Testis (tissue), 3 donors: ENCODE measurements around the gene LRRC27. TPM values are rescaled to one million over a fixed set of nuclear protein-coding genes. Genes with fewer than 3 reads are reported as not detected.

Experiments
- DNase-seq: peaks from one replicate; pipeline ENCODE4 v3.0.0-alpha.2; 2019
- H3K27ac ChIP-seq, 2 donors: fragments of 200-600 bp; sonication (generic); one replicate each; pipeline ENCODE4 v1.5.1; 2019
- H3K27me3 ChIP-seq: fragments of 200-600 bp; sonication (generic); one replicate; pipeline ENCODE4 v1.5.1; 2019
- H3K36me3 ChIP-seq: fragments of 200-600 bp; sonication (generic); one replicate; pipeline ENCODE4 v1.5.1; 2017; ENCODE audit warnings: low read depth; ENCODE audit errors: missing control alignments
- H3K4me1 ChIP-seq: fragments of 200-600 bp; sonication (generic); one replicate; pipeline ENCODE4 v1.5.1; 2019
- H3K4me3 ChIP-seq, 2 donors: fragments of 200-600 bp; sonication (generic); one replicate each; pipeline ENCODE4 v1.5.1; 2017 to 2019
- H3K9me3 ChIP-seq: fragments of 200-600 bp; sonication (generic); one replicate; pipeline ENCODE4 v1.5.1; 2017
- POLR2A ChIP-seq: fragments of 450-650 bp; IDR thresholded peaks from one replicate; pipeline ENCODE4 v1.6.1; 2017; ENCODE audit warnings: antibody characterized with exemption, mild to moderate bottlenecking, moderate library complexity
- WGBS, 2 donors: methylation state at CpG; one replicate each; pipeline ENCODE4 v1.1.5; 2018; 5-methylcytosine and 5-hydroxymethylcytosine counted together
- intact Hi-C: fragments of 100-400 bp; cut with DNase I; formaldehyde crosslinking; loops from one replicate; pipeline ENCODE4 v1.15.1; 2023; ENCODE audit warnings: low total_unique reads
- polyA plus RNA-seq: library from polyadenylated mRNA; stranded (reverse); fragments of 350-450 nt; fragmentation: Illumina TruSeq; extraction: RNeasy Lipid Tissue Mini Kit (QIAGEN cat#74804); gene quantifications from one replicate; pipeline ENCODE4 v1.2.3, GENCODE V29; 2014; ENCODE audit warnings: low read depth, low replicate concordance; ENCODE audit not compliant: insufficient read depth
- total RNA-seq, 2 donors: library from RNA; depleted of rRNA; stranded (reverse); fragments of >200 nt; gene quantifications; one replicate each; pipeline ENCODE4 v1.2.3, GENCODE V29; 2016
- TF ChIP-seq, protein P1 (sequence below), 3 experiments: fragments of 450-650 bp in 2 of 3; fragments of 200-600 bp in 1 of 3; sonication (generic) in 1 of 3; IDR thresholded peaks; one replicate each; pipeline ENCODE4 v1.5.1; 2016 to 2019; ENCODE audit warnings: antibody characterized with exemption in 3 of 3, mild to moderate bottlenecking in 2 of 3, moderate library complexity in 1 of 3

Gene LRRC27
- total and polyA plus RNA-seq, 3 donors from 2014 or later, result 49.4 to 164 (median 110) TPM

DNA sequence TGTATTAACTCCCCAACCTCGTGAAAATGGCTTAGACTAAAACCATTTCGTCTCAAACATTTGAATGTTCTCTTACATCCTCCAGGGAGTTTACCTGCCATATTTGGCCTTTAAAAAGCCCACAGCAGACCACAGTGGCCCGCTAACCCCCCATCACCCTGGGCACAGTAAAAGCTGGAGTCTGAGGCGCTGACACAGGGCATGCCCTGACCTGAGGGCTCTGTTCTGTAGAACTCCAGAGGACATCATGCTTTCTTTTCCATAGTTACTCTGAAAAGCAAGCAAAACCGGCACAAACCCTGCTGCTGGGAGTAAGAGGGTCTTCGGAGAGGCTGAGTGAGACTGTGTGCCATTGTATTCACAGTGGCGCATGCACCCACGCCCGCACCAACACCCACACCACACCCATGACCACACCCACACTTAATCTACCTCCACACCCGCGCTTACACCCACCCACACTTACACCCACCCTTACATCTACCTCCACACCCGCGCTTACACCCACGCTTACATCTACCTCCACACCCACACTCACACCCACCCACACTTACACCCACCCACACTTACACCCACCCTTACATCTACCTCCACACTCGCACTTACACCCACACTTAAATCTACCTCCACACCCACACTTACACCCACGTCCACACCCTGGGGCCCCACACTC is 32.1 kb downstream of the LRRC27 start:
- TF ChIP-seq POLR2A, result no peak
- TF ChIP-seq, protein P1, sequence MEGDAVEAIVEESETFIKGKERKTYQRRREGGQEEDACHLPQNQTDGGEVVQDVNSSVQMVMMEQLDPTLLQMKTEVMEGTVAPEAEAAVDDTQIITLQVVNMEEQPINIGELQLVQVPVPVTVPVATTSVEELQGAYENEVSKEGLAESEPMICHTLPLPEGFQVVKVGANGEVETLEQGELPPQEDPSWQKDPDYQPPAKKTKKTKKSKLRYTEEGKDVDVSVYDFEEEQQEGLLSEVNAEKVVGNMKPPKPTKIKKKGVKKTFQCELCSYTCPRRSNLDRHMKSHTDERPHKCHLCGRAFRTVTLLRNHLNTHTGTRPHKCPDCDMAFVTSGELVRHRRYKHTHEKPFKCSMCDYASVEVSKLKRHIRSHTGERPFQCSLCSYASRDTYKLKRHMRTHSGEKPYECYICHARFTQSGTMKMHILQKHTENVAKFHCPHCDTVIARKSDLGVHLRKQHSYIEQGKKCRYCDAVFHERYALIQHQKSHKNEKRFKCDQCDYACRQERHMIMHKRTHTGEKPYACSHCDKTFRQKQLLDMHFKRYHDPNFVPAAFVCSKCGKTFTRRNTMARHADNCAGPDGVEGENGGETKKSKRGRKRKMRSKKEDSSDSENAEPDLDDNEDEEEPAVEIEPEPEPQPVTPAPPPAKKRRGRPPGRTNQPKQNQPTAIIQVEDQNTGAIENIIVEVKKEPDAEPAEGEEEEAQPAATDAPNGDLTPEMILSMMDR (IDR thresholded peaks at IDR 0.05), result no peak
- H3K27me3 ChIP-seq, result no peaks in the 10 kb centered on the region
- H3K9me3 ChIP-seq, result no peaks in the 10 kb centered on the region
- H3K4me3 ChIP-seq, result no peak overlapping the region
- no peak for DNase-seq
- intact Hi-C loops, result no loop called here
- no peak overlapping the region for H3K27ac ChIP-seq
- no peaks in the 10 kb centered on the region for H3K36me3 ChIP-seq
- WGBS, 2 donors, result 51 to 57% methylated on average over 15 to 16 of the region's 16 CpGs
- no peaks in the 10 kb centered on the region for H3K4me1 ChIP-seq

DNA sequence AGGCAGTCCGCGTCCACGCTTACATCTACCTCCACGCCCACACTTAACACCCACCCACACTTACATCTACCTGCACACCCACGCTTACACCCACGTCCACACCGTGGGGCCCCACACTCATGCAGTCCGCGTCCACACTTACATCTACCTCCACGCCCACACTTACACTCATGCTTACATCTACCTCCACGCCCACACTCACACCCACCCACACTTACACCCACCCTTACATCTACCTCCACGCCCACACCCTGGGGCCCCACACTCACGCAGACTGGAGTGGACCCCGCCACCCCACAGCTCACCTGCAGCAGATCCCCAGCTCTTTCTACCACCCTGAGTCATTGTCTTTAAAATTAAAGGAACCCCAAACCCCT is 32.6 kb downstream of the LRRC27 start:
- Histone ChIP-seq H3K27ac (no peak overlapping the region), H3K36me3 (no peaks in the 10 kb centered on the region), H3K4me1 (no peaks in the 10 kb centered on the region), H3K27me3 (no peaks in the 10 kb centered on the region), H3K9me3 (no peaks in the 10 kb centered on the region), H3K4me3 (no peak overlapping the region)
- DNase-seq, result no peak
- TF ChIP-seq, protein P1 (IDR thresholded peaks at IDR 0.05), result no peak
- no peak for TF ChIP-seq POLR2A
- 56 to 79% methylated on average over 8 to 11 of the region's 14 CpGs for WGBS, 2 donors
- intact Hi-C loops, result no loop called here

DNA sequence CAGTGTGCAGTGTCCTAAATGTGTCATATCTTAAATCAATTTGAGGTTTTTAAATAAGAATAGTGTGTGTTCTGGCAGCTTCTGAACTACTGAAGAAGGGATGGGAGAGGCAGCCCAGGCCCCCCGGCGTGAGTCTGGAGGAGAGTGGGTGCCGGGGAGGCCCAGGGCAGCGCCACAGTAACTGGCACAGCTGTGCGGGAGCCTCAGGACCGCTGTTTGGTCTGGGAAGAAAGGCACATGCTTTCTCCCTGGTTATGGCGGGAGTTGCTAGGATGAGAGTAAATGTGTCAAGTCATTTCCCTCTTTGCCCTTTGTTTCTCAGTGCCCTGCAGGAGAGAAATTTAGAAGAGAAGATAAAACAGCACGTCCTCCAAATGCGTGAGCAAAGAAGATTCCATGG is 33.1 kb downstream of the LRRC27 start:
- H3K4me3 ChIP-seq, result no peak overlapping the region
- 84 to 87% methylated on average over 9 of the region's 9 CpGs for WGBS, 2 donors
- TF ChIP-seq, protein P1 (IDR thresholded peaks at IDR 0.05), result no peak
- no peak for TF ChIP-seq POLR2A
- intact Hi-C loops, result no loop called here
- H3K27me3 ChIP-seq, result no peaks in the 10 kb centered on the region
- H3K27ac ChIP-seq, result no peak overlapping the region
- H3K36me3 ChIP-seq, result no peaks in the 10 kb centered on the region
- no peak for DNase-seq
- no peaks in the 10 kb centered on the region for H3K4me1 ChIP-seq
- H3K9me3 ChIP-seq, result no peaks in the 10 kb centered on the region

DNA sequence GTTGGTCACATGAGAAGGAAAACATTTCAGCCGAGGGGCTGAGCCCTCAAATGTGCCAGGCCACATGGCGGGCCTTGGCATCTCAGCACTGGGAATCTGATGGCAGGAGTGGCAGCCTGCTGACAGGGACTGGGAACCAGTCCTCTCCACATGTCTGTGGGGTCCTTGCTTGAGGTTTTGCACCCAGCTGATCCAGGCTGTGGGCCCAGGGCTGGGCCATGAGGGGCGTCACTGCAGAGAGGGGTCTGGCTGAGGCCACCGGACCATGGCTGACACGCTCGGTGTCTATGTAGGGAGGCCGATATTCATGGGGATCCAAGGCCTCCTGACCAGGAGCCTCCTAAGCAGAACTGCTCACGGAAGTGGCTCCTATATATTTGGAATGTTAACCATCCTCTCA is 34.0 kb downstream of the LRRC27 start:
- TF ChIP-seq, protein P1 (IDR thresholded peaks at IDR 0.05), result no peak
- TF ChIP-seq POLR2A, result no peak
- no peak for DNase-seq

DNA sequence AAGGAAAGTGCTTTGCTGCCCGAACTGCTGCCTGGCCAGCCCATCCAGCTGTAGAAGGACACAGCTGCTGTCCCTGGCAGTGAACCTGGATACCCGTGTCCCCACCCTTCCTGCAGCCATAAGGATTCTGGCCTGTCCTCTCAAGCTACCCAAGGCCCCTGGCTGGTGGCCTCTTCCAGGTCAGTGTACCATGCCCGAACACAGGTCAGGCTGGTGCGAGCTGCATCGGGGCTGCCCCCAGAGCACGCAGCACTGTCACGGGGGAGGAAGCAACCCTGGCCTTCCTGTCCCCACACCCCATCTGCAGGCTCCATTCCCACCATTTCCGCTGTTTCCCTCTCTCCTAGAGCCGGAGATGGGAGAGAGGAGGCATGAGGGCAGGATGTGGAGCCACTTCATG is 34.5 kb downstream of the LRRC27 start:
- intact Hi-C loops, result no loop called here
- TF ChIP-seq, protein P1 (IDR thresholded peaks at IDR 0.05), result no peak
- no peak for TF ChIP-seq POLR2A
- Histone ChIP-seq H3K4me1 (no peaks in the 10 kb centered on the region), H3K9me3 (no peaks in the 10 kb centered on the region), H3K36me3 (no peaks in the 10 kb centered on the region), H3K27me3 (no peaks in the 10 kb centered on the region), H3K27ac (no peak overlapping the region), H3K4me3 (no peak overlapping the region)
- 76 to 92% methylated on average over 9 of the region's 9 CpGs for WGBS, 2 donors
- DNase-seq, result no peak

More for the DNA sequence above, 34.0 kb downstream of the LRRC27 start:
- no peaks in the 10 kb centered on the region for H3K4me1 ChIP-seq
- no peak overlapping the region for H3K4me3 ChIP-seq
- no peak overlapping the region for H3K27ac ChIP-seq
- H3K9me3 ChIP-seq, result no peaks in the 10 kb centered on the region
- 97 to 100% methylated on average over 3 to 8 of the region's 8 CpGs for WGBS, 2 donors
- H3K27me3 ChIP-seq, result no peaks in the 10 kb centered on the region
- intact Hi-C loops, result no loop called here
- no peaks in the 10 kb centered on the region for H3K36me3 ChIP-seq
